ENCODE measurements around the gene KERA.

The KERA gene

DNA sequence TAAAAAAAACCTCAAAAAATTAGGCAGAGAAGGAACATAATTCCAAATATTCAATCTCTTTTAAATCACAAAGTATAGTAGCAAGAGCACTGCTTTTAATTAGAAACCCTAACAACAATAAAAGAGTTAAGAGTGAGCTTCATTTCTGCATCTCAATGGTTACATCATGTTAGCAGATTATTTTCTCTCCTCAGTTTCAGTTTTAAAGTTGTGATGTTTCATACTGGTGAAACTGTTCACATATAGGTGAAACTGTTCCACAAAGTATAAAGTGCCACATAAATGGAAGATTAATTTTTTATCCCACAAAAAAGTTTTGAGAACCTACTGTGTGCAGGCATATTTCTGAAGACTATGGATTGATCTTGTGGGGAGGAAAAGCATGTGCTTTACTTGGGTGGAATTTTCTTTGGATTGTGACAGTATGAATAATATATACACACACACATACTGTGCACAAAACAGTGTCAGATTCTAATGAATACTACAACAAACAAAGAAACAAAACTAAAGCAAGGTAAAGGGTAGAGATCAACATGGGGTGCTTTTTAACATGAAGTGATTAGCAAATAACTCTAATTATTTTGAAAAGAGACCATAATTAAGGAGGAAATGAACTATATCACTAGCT lies 36.3 kb upstream of the KERA start:
- no peak overlapping the region for H3K27ac ChIP-seq (ENCODE audit: extremely low read depth, low read depth, low read length)
- H3K36me3 ChIP-seq (ENCODE audit: control insufficient read depth in 2 of 2, insufficient read depth in 1 of 2, low read length in 2 of 2), result no peaks in the 10 kb centered on the region
- no peak for TF ChIP-seq ZNF404 (tag by site-specific recombination; IDR thresholded peaks at IDR 0.05)
- no peaks in the 10 kb centered on the region for H3K4me1 ChIP-seq (ENCODE audit: control insufficient read depth, insufficient read depth, low read length)
- ChIA-PET CTCF (interaction anchor here (2.5 kb wide), 1 partner anchor 14 kb away, joined by 7 read pairs; no protein-coding TSS in a partner anchor), POLR2A (interaction anchor here (0.6 kb wide), 1 partner anchor 147 kb away, joined by 5 read pairs; no protein-coding TSS in a partner anchor)
- H3K4me3 ChIP-seq (ENCODE audit: low read depth, low read length), result no peak overlapping the region
- H3K9me3 ChIP-seq (ENCODE audit: control insufficient read depth, insufficient read depth, low read depth, low read length), result no peaks in the 10 kb centered on the region

DNA sequence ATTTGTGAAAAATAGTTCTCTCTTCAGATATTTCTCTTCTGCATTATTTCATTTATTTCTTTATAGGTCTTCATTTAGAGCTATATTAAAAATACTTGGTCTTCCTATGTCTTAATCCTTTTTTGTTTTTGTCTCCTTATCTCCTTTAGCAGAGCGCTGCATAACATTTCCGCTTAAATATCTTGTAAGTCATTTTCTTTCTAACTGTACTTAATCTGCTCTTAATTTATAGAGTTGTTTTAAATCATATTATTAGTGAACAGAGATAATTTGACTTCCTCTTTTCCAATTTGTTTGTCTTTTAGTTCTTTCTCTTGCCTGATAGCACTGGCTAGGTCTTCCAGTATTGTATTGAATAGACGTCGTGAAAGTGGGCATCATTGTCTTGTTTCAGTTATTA lies 35.5 kb upstream of the KERA start:
- ChIA-PET POLR2A (interaction anchor here (0.6 kb wide), 1 partner anchor 148 kb away, joined by 5 read pairs; no protein-coding TSS in a partner anchor), CTCF (no interaction called here)
- Histone ChIP-seq H3K36me3 (ENCODE audit: control insufficient read depth in 2 of 2, insufficient read depth in 1 of 2, low read length in 2 of 2) (no peaks in the 10 kb centered on the region), H3K27ac (ENCODE audit: extremely low read depth, low read depth, low read length) (no peak overlapping the region), H3K4me1 (ENCODE audit: control insufficient read depth, insufficient read depth, low read length) (no peaks in the 10 kb centered on the region), H3K9me3 (ENCODE audit: control insufficient read depth, insufficient read depth, low read depth, low read length) (no peaks in the 10 kb centered on the region), H3K4me3 (ENCODE audit: low read depth, low read length) (no peak overlapping the region)
- no peak for TF ChIP-seq ZNF514 (tag by site-specific recombination; IDR thresholded peaks at IDR 0.05)
- no peak for TF ChIP-seq ZNF530 (tag by site-specific recombination; IDR thresholded peaks at IDR 0.05; ENCODE audit: low read depth)
- no peak for TF ChIP-seq ZNF335 (tag by site-specific recombination; conservative IDR thresholded peaks at IDR 0.05)
- no peak for TF ChIP-seq ZNF76 (tag by site-specific recombination; IDR thresholded peaks at IDR 0.05; ENCODE audit: borderline replicate concordance, low read depth)
- TF ChIP-seq, protein P1, sequence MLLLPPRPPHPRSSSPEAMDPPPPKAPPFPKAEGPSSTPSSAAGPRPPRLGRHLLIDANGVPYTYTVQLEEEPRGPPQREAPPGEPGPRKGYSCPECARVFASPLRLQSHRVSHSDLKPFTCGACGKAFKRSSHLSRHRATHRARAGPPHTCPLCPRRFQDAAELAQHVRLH (tag by site-specific recombination; IDR thresholded peaks at IDR 0.05), result no peak
- TF ChIP-seq ZNF658 (tag by site-specific recombination; IDR thresholded peaks at IDR 0.05), result no peak
- no peak for TF ChIP-seq ZNF792 (tag by site-specific recombination; IDR thresholded peaks at IDR 0.05)
- no peak for TF ChIP-seq ZNF621 (tag by site-specific recombination; IDR thresholded peaks at IDR 0.05)
- no peak for TF ChIP-seq GLI2 (tag by site-specific recombination; IDR thresholded peaks at IDR 0.05; ENCODE audit: borderline replicate concordance, low read depth)
- TF ChIP-seq, protein P2, sequence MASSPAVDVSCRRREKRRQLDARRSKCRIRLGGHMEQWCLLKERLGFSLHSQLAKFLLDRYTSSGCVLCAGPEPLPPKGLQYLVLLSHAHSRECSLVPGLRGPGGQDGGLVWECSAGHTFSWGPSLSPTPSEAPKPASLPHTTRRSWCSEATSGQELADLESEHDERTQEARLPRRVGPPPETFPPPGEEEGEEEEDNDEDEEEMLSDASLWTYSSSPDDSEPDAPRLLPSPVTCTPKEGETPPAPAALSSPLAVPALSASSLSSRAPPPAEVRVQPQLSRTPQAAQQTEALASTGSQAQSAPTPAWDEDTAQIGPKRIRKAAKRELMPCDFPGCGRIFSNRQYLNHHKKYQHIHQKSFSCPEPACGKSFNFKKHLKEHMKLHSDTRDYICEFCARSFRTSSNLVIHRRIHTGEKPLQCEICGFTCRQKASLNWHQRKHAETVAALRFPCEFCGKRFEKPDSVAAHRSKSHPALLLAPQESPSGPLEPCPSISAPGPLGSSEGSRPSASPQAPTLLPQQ (tag by site-specific recombination; IDR thresholded peaks at IDR 0.05), result no peak
- TF ChIP-seq, protein P3, sequence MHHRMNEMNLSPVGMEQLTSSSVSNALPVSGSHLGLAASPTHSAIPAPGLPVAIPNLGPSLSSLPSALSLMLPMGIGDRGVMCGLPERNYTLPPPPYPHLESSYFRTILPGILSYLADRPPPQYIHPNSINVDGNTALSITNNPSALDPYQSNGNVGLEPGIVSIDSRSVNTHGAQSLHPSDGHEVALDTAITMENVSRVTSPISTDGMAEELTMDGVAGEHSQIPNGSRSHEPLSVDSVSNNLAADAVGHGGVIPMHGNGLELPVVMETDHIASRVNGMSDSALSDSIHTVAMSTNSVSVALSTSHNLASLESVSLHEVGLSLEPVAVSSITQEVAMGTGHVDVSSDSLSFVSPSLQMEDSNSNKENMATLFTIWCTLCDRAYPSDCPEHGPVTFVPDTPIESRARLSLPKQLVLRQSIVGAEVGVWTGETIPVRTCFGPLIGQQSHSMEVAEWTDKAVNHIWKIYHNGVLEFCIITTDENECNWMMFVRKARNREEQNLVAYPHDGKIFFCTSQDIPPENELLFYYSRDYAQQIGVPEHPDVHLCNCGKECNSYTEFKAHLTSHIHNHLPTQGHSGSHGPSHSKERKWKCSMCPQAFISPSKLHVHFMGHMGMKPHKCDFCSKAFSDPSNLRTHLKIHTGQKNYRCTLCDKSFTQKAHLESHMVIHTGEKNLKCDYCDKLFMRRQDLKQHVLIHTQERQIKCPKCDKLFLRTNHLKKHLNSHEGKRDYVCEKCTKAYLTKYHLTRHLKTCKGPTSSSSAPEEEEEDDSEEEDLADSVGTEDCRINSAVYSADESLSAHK (tag by site-specific recombination; IDR thresholded peaks at IDR 0.05), result no peak
- TF ChIP-seq, protein P4, sequence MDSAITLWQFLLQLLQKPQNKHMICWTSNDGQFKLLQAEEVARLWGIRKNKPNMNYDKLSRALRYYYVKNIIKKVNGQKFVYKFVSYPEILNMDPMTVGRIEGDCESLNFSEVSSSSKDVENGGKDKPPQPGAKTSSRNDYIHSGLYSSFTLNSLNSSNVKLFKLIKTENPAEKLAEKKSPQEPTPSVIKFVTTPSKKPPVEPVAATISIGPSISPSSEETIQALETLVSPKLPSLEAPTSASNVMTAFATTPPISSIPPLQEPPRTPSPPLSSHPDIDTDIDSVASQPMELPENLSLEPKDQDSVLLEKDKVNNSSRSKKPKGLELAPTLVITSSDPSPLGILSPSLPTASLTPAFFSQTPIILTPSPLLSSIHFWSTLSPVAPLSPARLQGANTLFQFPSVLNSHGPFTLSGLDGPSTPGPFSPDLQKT (IDR thresholded peaks at IDR 0.05; ENCODE audit: borderline replicate concordance, low read depth, low read length), result no peak

DNA sequence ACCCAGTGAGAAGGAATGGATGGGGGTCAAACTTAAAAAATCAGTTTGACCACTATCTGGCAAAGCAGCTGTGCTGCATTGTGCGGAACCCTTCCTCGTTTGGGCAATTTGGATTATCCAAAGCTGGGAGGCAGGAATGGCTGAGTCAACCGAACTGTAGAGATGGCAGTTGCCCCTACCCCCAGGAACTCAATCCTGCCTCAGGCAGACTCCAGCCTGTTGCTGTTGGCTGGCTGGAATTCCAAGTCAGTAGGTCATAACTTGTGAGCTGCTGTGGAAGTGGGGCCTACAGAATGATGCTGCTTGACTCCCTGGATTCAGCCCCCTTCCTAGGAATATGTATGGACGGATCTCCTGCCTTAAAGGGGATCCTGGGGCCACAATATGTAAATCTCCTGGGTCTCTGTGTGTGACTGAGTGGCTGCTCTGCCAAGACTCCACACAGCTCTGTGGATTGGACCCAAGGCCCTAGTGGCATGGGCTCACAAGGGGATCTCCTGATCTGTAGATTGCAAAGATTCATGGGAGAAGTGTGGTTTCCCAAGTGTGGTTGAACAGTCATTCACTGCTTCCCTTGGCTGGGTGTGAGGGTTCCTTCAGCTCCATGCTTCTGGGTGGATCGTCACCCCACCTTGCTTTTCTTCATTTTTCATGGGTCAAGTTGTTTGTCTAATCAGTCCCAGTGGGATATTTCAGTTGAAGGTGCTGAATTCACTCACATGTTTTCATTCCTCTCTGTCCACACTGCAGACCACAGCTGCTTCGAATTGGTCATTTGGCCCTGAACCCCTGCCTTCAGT lies 34.3 kb upstream of the KERA start:
- TF ChIP-seq ZNF48 (tag by site-specific recombination; IDR thresholded peaks at IDR 0.05), result no peak
- no peaks in the 10 kb centered on the region for H3K9me3 ChIP-seq (ENCODE audit: control insufficient read depth, insufficient read depth, low read depth, low read length)
- H3K4me3 ChIP-seq (ENCODE audit: low read depth, low read length), result no peak overlapping the region
- H3K27ac ChIP-seq (ENCODE audit: extremely low read depth, low read depth, low read length), result no peak overlapping the region
- H3K36me3 ChIP-seq (ENCODE audit: control insufficient read depth in 2 of 2, insufficient read depth in 1 of 2, low read length in 2 of 2), result no peaks in the 10 kb centered on the region
- H3K4me1 ChIP-seq (ENCODE audit: control insufficient read depth, insufficient read depth, low read length), result no peaks in the 10 kb centered on the region
- ChIA-PET CTCF (interaction anchor here (0.6 to 0.7 kb wide), 2 partner anchors 189 to 1558 kb away, joined by 3 to 4 read pairs; no protein-coding TSS in a partner anchor), POLR2A (no interaction called here)

Data from HEK293 (cell line).